Nephron (organoid): Measurements from ENCODE around the gene EMC10.

ENCODE experiments used
- H3K27ac Mint-ChIP-seq, 3 experiments: 2 replicates each; pipeline ENCODE4 v1.8.0; 2020; ENCODE audit warnings: mixed read lengths in 3 of 3, mild to moderate bottlenecking in 2 of 3, moderate library complexity in 1 of 3
- H3K27me3 Mint-ChIP-seq: 2 replicates; pipeline ENCODE4 v1.8.0; 2021; ENCODE audit warnings: low read depth, mild to moderate bottlenecking, moderate library complexity, mixed read lengths
- H3K36me3 Mint-ChIP-seq: 2 replicates; pipeline ENCODE4 v1.8.0; 2020; ENCODE audit warnings: low read depth, mixed read lengths
- H3K4me1 Mint-ChIP-seq: 2 replicates; pipeline ENCODE4 v1.8.0; 2020; ENCODE audit warnings: mixed read lengths
- H3K4me3 Mint-ChIP-seq, 3 experiments: 2 replicates each; pipeline ENCODE4 v1.8.0; 2020; ENCODE audit warnings: mild to moderate bottlenecking in 3 of 3, mixed read lengths in 3 of 3, moderate library complexity in 2 of 3
- H3K9me3 Mint-ChIP-seq: 2 replicates; pipeline ENCODE4 v1.8.0; 2020; ENCODE audit warnings: mixed read lengths
- CTCF ChIP-seq, 3 experiments: fragments of 200-600 bp; sonication (generic); IDR thresholded peaks; one replicate each; pipeline ENCODE4 v1.5.0; 2021; ENCODE audit warnings: antibody characterized with exemption in 3 of 3; ENCODE audit not compliant: unreplicated experiment in 3 of 3

EMC10 gene

DNA sequence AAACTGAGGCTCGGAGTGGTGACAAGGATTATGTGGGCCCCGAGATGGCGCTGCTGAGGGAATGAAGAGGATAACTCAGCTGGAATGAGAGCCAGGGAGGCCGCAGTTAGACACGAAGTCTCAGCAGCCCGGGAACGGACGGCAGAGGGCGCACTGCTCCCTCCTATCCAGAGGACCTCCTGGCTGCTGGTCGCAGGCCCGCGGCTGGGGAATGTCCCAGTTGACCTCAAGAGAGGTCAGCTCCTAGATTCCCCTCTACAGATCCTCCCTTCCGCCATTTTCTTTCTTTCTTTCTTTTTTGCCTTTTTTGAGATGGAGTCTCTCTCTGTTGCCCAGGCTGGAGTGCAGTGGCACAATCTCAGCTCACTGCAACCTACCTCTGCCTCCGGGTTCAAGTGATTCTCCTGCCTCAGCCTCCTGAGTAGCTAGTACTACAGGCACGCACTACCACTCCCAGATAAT lies 61.5 kb downstream of the EMC10 start:
- TF ChIP-seq CTCF (IDR thresholded peaks at IDR 0.05; ENCODE audit: unreplicated experiment in 3 of 3): peak; percentile 83 to 88 (median 83)
- H3K36me3 Mint-ChIP-seq: peaks cover 42% of the 10 kb centered on the region
- peaks cover 6% of the 10 kb centered on the region for H3K4me1 Mint-ChIP-seq
- no peak overlapping the region for H3K4me3 Mint-ChIP-seq
- H3K27ac Mint-ChIP-seq: no peak overlapping the region
- peaks cover 4% of the 10 kb centered on the region for H3K27me3 Mint-ChIP-seq
- H3K9me3 Mint-ChIP-seq: peaks cover 13% of the 10 kb centered on the region
